Coronary artery (tissue), 2 donors: Measurements from ENCODE around the gene KCNC4.

ENCODE experiments used
- DNase-seq: peaks from one replicate; pipeline ENCODE4 v3.0.0-alpha.2; 2017; ENCODE audit warnings: low spot score
- H3K27ac ChIP-seq, 2 donors: fragments of 200-600 bp; sonication (generic); one replicate each; pipeline ENCODE4 v1.5.1; 2016 to 2019
- H3K4me3 ChIP-seq: fragments of 200-600 bp; sonication (generic); 2 replicates; pipeline ENCODE4 v1.5.1; 2016; ENCODE audit warnings: mild to moderate bottlenecking, moderate library complexity
- CTCF ChIP-seq: fragments of 200-600 bp; sonication (generic); IDR thresholded peaks from one replicate; pipeline ENCODE4 v1.5.1; 2019; ENCODE audit warnings: antibody characterized with exemption

Gene KCNC4

GRCh38 chr1:110243146-110243545, 33.0 kb downstream of the KCNC4 start:
- no peak overlapping the region for H3K4me3 ChIP-seq
- H3K27ac ChIP-seq, result no peak overlapping the region
- no peak for DNase-seq
- no peak for TF ChIP-seq CTCF

- Histone ChIP-seq H3K27ac (peak overlapping the region in 1 of 2 donors; percentile 30), H3K4me3 (peak overlapping the region; percentile 44)
- no peak for DNase-seq
- TF ChIP-seq CTCF, result no peak
These were observed 33.5 kb downstream of the KCNC4 start for GRCh38 chr1:110243574-110243973.

- Histone ChIP-seq H3K4me3 (no peak overlapping the region), H3K27ac (no peak overlapping the region)
- no peak for TF ChIP-seq CTCF
- no peak for DNase-seq
These were observed 35.9 kb downstream of the KCNC4 start for GRCh38 chr1:110245876-110246620.

- no peak overlapping the region for H3K4me3 ChIP-seq
- H3K27ac ChIP-seq, result no peak overlapping the region
- no peak for TF ChIP-seq CTCF
- DNase-seq, result no peak
These were observed 38.6 kb downstream of the KCNC4 start for GRCh38 chr1:110248746-110249145.

GRCh38 chr1:110249256-110249655, 39.1 kb downstream of the KCNC4 start:
- DNase-seq, result no peak

GRCh38 chr1:110250008-110250407, 39.9 kb downstream of the KCNC4 start:
- TF ChIP-seq CTCF, result no peak
- no peak overlapping the region for H3K27ac ChIP-seq
- DNase-seq, result peak; percentile 29

More at GRCh38 chr1:110249256-110249655, 39.1 kb downstream of the KCNC4 start:
- no peak overlapping the region for H3K27ac ChIP-seq
- TF ChIP-seq CTCF, result no peak
- no peak overlapping the region for H3K4me3 ChIP-seq

GRCh38 chr1:110250749-110251148, 40.6 kb downstream of the KCNC4 start:
- Histone ChIP-seq H3K4me3 (no peak overlapping the region), H3K27ac (no peak overlapping the region)
- peak; percentile 55 for DNase-seq
- no peak for TF ChIP-seq CTCF

More at GRCh38 chr1:110250008-110250407, 39.9 kb downstream of the KCNC4 start:
- H3K4me3 ChIP-seq, result no peak overlapping the region
